Measurements from ENCODE around the gene RNF26.
A peak's percentile ranks its signal among the peaks of the same experiment; 100 is the strongest.

RNF26 gene

GRCh38 chr11:119315131-119316015 is 19.0 kb upstream of the RNF26 start:
- peak; percentile 9 for FAIRE-seq
- no peak for DNase-seq (ENCODE audit: extremely low spot score, insufficient read length, low read depth)

DNA sequence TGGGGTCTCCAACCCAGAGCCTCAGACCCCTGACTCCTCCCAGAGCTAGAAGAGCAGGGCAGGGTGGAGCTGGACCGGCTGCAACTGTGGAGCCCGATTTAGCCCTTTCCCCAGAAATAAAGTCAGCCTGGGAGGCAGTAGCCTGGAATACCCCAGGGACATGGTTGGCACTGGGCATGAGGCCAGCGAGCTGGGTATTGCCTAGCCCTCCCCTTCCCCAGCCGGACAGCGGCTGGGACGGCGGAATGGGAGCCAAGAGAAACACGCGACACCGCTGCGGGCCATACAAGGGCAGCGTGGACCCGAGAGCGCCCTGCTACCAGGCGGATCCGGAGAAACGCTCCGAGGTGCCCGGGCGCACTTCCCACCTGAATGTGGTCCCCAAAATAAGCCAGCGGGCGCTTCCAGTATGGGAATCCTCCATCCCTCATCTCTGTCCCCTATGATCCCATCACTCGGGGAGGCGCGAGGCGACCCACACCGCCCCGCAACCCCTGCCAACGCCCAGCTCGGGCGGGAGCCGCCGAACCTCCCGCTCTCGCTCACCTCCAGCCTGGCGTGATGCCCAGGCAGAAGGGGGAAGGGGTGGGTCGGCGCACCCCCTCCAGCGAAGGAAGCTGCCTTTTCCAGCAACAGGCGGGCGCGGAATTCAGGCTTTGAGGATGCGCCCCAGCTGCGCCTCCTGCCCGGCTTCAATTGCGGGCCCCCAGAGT is 18.2 kb upstream of the RNF26 start:
- FAIRE-seq (no peak), DNase-seq (ENCODE audit: extremely low spot score, insufficient read length, low read depth) (no peak)

DNA sequence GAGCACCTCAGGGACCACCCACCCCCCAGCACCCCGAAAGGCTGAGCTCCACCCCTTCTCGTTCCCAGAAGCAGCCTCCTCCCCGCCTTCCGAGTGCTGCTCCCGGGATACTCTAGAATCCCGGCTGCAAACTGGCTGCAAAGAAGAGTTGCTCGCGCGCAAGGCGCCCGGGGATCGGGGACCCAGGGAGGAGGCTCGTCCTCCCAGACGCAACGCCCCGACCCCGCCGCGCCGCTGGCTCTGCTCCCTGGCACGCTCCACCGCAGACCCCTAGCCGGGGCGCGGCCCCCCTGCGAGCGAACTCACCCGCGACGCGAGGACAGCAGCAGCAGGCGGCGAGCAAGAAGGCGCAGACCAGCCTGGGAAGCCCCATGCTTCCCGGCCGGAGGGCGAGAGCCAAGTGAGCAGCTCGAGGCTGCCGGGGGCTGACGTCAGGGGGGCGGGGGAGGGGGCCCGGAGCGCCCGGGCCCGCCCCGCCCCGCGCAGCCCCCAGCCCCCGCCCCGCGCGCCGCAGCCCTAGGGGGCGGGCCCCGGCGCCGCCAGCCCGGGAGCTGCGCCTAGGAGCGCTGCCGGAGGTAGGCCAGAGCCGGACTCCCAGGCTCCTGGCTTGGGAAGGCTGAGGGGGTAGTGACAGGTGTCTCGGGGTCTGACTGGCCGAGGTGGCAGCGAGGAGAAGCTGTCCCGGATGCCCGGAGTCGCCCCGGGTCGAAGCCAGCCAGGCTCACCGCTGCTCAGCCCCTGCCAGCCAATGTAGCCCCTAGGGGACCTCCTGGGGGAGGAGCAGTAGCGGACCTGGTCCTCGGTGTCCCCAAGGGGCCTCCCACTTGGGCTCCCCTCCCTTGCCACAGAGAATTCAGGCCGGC is 17.4 kb upstream of the RNF26 start, which contains the start of gene MCAM:
Gene MCAM (minus strand): TSS at position 402 of the 863 bp plus-strand sequence. CDS start 29 bp downstream, at position 373.
- DNase-seq (ENCODE audit: extremely low spot score, insufficient read length, low read depth) = no peak
- FAIRE-seq = no peak

GRCh38 chr11:119317592-119318239 is 16.6 kb upstream of the RNF26 start:
- FAIRE-seq (no peak), DNase-seq (ENCODE audit: extremely low spot score, insufficient read length, low read depth) (no peak)

DNA sequence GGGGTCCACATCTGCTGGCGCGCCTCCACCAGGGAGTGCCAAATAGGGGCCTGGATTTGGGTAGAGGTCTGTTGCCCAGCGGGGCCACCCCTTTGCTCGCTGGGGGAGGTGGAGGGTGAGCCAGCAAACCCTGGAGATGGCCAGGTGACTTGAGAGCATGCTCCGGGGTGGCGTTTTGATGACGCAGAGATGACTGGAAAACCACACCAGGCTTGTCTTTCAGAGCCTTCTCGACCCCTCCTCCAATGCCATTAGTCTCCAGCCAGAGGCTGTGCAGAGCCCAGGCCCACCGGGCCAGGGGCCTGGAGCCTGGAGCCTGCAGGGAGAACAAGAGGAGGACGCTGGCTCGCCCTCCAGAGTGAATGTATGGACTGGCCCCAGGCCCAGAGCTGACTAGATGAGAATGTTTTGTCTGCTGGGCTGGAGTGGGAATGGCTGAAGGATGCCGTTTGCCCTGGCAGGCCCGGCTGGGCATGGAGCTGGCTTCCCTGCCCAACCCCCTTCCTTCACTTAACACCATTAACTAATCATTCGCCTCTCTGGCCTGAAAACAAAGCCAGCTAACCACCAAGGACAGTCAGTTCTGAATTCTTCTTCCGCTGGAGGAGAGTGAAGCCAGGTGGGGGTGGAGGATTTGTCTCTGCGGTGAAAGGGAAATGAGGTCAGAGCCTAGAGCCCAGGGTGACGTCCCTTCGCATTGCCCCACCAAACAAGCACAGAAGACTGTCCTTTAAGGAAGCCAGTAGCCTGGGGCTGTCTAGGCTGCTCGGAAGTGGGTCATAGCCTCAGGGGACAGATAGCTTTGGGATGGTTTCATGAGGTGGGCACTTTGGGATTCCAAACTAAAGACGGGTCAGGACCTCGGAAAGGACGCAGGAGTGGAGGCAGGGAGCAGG is 15.8 kb upstream of the RNF26 start:
- DNase-seq (ENCODE audit: extremely low spot score, insufficient read length, low read depth) = no peak
- peak; percentile 75 for FAIRE-seq

- DNase-seq (ENCODE audit: extremely low spot score, insufficient read length, low read depth) = no peak
- no peak for FAIRE-seq
These were observed 15.1 kb upstream of the RNF26 start for GRCh38 chr11:119319136-119319699.

GRCh38 chr11:119319700-119320239 is 14.6 kb upstream of the RNF26 start:
- DNase-seq (ENCODE audit: extremely low spot score, insufficient read length, low read depth) (no peak), FAIRE-seq (no peak)

DNA sequence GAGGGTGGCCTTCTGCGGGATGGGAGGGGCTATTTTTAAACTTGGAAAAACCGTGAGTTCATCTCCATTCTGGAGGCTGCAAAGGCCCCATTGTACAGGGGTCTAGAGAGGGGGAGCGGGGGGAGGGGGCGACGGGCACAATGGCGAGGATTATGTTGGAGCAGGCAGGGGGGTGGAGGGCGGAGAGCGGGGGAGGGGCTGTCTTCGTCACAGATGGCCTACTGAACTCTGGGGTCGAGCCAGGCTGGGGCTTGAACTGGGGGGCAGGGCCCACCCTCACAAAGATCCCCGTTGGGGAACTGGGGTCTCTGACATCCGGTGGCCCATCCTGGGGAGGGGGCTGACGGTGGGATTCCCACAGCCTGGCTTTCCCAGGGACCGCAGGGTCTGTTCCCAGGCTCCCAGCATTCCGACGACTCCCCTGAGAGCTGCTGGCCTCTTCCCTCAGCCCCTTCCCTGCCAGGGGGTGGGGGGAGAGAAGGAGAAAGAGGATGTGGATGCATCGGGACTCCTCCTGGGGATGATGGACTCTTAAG is 14.0 kb upstream of the RNF26 start:
- FAIRE-seq (no peak), DNase-seq (ENCODE audit: extremely low spot score, insufficient read length, low read depth) (no peak)

GRCh38 chr11:119320776-119321524 is 13.4 kb upstream of the RNF26 start:
- DNase-seq (ENCODE audit: extremely low spot score, insufficient read length, low read depth) (peak; percentile 46), FAIRE-seq (no peak)

- DNase-seq (ENCODE audit: extremely low spot score, insufficient read length, low read depth) = no peak
These were observed 12.0 kb upstream of the RNF26 start for GRCh38 chr11:119322360-119322739.

GRCh38 chr11:119322921-119323531 is 11.3 kb upstream of the RNF26 start:
- FAIRE-seq (no peak), DNase-seq (ENCODE audit: extremely low spot score, insufficient read length, low read depth) (no peak)

More at GRCh38 chr11:119322360-119322739, 12.0 kb upstream of the RNF26 start:
- FAIRE-seq = no peak

DNA sequence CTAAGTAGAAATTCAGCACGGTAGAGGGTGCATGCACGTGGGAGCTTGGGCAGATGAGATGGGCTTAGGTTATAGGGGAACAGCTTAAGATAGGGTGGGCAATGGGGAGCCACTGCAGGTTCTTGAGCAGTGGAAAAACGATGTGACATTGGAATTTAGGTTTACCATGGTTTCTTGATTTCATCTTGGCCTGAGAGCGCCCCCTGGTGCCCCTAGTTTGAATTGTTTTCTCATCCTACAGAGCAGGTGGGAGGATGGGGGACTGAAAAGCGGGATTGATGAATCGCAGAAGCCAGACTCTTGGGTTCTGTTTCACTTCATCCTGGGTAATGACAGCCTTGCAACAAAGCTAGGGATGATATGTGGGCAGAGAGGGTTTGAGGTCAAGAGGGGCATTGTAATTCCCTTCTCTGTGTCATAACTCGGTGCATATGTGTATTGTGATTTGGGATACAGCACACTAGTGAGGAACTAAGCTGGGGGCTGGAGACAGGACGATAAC is 10.7 kb upstream of the RNF26 start:
- FAIRE-seq = peak; percentile 79
- DNase-seq (ENCODE audit: extremely low spot score, insufficient read length, low read depth) = no peak

- FAIRE-seq (no peak), DNase-seq (ENCODE audit: extremely low spot score, insufficient read length, low read depth) (no peak)
These were observed 10.1 kb upstream of the RNF26 start for GRCh38 chr11:119324189-119324588.

DNA sequence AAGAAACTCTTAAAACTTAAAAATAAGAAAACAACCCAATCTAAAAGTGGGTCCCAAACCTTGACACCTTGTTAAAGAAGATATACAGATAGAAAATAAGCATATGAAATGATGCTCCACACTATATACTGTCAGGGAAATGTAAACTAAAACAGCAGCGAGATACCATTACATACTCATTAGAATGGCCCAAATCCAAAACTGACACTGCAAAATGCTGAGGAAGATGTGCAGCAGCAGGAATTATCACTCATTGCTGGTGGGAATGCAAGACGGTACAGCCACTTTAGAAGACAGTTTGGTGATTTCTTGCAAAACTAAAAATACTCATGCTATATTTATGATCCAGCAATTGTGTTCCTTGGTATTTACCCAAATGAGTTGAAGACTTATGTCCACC is 5.0 kb upstream of the RNF26 start:
- DNase-seq (ENCODE audit: extremely low spot score, insufficient read length, low read depth) (no peak), FAIRE-seq (no peak)

DNA sequence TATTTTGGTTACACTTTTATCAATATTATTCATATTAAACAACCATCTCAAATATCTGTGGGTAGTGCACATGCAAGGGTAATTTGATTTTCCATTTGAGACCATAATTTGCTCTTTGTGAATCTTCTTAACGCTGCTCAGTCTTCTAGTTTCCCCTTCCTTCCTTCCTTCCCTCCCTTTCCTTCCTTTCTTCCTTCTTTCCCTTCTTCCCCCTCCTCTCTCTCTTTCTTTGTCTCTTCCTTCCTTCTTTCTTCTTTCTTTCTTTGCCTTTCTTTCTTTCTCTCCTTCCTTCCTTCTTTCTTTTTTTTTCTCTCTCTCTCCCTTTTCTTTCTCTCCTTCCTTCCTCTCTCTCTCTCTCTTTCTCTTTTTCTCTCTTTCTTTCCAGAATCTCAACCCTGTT is 4.1 kb upstream of the RNF26 start:
- FAIRE-seq (no peak), DNase-seq (ENCODE audit: extremely low spot score, insufficient read length, low read depth) (no peak)

DNA sequence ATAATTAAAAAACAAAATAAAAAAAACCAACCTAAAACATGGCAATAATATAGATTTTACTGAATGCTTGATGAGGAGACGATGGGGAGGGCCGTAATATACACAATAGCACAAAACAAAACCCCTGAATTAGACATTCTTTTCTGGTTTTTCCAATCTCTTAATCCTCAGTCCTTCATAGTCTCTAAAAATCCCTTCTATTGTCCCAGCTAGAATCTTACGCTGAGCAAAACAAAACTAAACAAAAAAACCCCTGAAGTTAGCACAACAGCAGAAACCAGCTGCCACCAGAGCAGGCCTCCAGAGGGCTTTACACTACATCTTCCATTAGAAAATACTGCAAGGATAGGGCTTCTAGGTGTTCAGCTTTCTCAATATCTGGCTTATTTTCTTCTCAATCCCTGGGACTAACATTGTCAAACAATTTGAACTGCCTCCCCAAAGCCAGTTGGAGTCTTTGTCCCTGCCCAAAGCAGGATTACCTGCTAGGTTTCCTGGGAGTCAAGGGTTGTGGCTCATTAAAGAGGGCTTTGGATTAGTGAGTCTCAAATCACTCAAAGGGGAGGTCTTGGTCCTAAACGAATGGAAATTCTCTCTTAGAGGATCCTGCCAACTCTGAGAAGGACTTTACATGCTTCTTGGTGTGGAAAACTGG is 2.1 kb upstream of the RNF26 start:
- DNase-seq (ENCODE audit: extremely low spot score, insufficient read length, low read depth) (no peak), FAIRE-seq (no peak)
